Endodermal cell (in vitro differentiated cells): ENCODE data around the gene ACTMAP. TPM values are rescaled to one million over a fixed set of nuclear protein-coding genes. Genes with fewer than 3 reads are reported as not detected.
A peak's percentile ranks its signal among the peaks of the same experiment; 100 is the strongest.

Experiments
- DNase-seq: peaks from one replicate; pipeline ENCODE4 v3.0.0-alpha.2; 2017
- H3K27ac ChIP-seq: 2 replicates; pipeline ENCODE4 v1.5.1; 2013; ENCODE audit warnings: mild to moderate bottlenecking, low read depth, low read length, moderate library complexity
- H3K27me3 ChIP-seq: 2 replicates; pipeline ENCODE4 v1.6.1; 2013; ENCODE audit warnings: mild to moderate bottlenecking, low read length, moderate library complexity; ENCODE audit not compliant: insufficient read depth, control insufficient read depth, poor library complexity, severe bottlenecking
- H3K36me3 ChIP-seq: 2 replicates; pipeline ENCODE4 v1.7.0; 2013; ENCODE audit warnings: mild to moderate bottlenecking, low read length, moderate library complexity; ENCODE audit not compliant: control insufficient read depth, insufficient read depth
- H3K4me1 ChIP-seq: one replicate; pipeline ENCODE4 v1.7.0; 2013; ENCODE audit warnings: low read length; ENCODE audit not compliant: control insufficient read depth, insufficient read depth
- H3K4me3 ChIP-seq: 2 replicates; pipeline ENCODE4 v1.5.1; 2013; ENCODE audit warnings: mild to moderate bottlenecking, low read length, moderate library complexity
- H3K9ac ChIP-seq: 2 replicates; pipeline ENCODE4 v1.6.1; 2013; ENCODE audit warnings: mild to moderate bottlenecking, low read length, moderate library complexity; ENCODE audit not compliant: poor library complexity, severe bottlenecking; ENCODE audit errors: extremely low read depth
- H3K9me3 ChIP-seq: 2 replicates; pipeline ENCODE4 v1.6.1; 2013; ENCODE audit warnings: mild to moderate bottlenecking, low read length, moderate library complexity; ENCODE audit not compliant: control insufficient read depth
- H3K27ac Mint-ChIP-seq: 2 replicates; pipeline ENCODE4 v1.8.0; 2020; ENCODE audit warnings: mixed read lengths
- H3K27me3 Mint-ChIP-seq: 2 replicates; pipeline ENCODE4 v1.8.0; 2021; ENCODE audit warnings: mild to moderate bottlenecking, mixed read lengths; ENCODE audit not compliant: insufficient read depth
- H3K36me3 Mint-ChIP-seq: 2 replicates; pipeline ENCODE4 v1.8.0; 2020; ENCODE audit warnings: low read depth, mixed read lengths
- H3K4me1 Mint-ChIP-seq: 2 replicates; pipeline ENCODE4 v1.8.0; 2020; ENCODE audit warnings: mixed read lengths
- H3K4me3 Mint-ChIP-seq: 2 replicates; pipeline ENCODE4 v1.8.0; 2020; ENCODE audit warnings: mild to moderate bottlenecking, moderate library complexity, mixed read lengths
- H3K9me3 Mint-ChIP-seq: 2 replicates; pipeline ENCODE4 v1.8.0; 2020; ENCODE audit warnings: mild to moderate bottlenecking, mixed read lengths
- CTCF ChIP-seq: fragments of 200-600 bp; sonication (generic); conservative IDR thresholded peaks from 2 replicates; pipeline ENCODE4 v1.5.0; 2021; ENCODE audit warnings: antibody characterized with exemption, mild to moderate bottlenecking
- WGBS, 2 experiments: methylation state at CpG; one replicate each; pipeline versions ENCODE4 v1.1.5 to v1.1.7; 2013; ENCODE audit warnings: missing lambda C conversion rate in 2 of 2, mixed read lengths in 1 of 2; ENCODE audit not compliant: insufficient coverage in 1 of 2, insufficient read length in 1 of 2; 5-methylcytosine and 5-hydroxymethylcytosine counted together
- total RNA-seq, 2 donors: library from RNA; stranded (reverse); fragmentation: NEBNext Ultra II Directional in 1 of 2; extraction: Animal tissue kit (Norgen Biotek cat#: 25700) in 1 of 2; gene quantifications; 2 replicates in 1 of 2; 3 replicates in 1 of 2; pipeline ENCODE4 v1.2.1, GENCODE V29; 2021

The ACTMAP gene
- total RNA-seq, 2 donors from 2014 or later, result 26.0 to 34.3 TPM

- no peaks in the 10 kb centered on the region for H3K27me3 Mint-ChIP-seq
- no peaks in the 10 kb centered on the region for H3K4me1 ChIP-seq
- H3K9me3 Mint-ChIP-seq, result no peaks in the 10 kb centered on the region
- whole genome bisulfite sequencing, 2 experiments, result 5 to 7% methylated on average over 4 to 30 of the region's 31 CpGs
- peak overlapping the region; percentile 89 for H3K27ac Mint-ChIP-seq
- H3K9ac ChIP-seq, result peak overlapping the region; percentile 73
- H3K4me3 Mint-ChIP-seq, result peak overlapping the region; percentile 91
- no peaks in the 10 kb centered on the region for H3K27me3 ChIP-seq
- peak overlapping the region; percentile 94 for H3K4me3 ChIP-seq
- peak; percentile 98 for DNase-seq
- H3K4me1 Mint-ChIP-seq, result peaks cover 19% of the 10 kb centered on the region
- H3K36me3 ChIP-seq, result peaks cover 16% of the 10 kb centered on the region
- H3K27ac ChIP-seq, result peak overlapping the region; percentile 77
- H3K36me3 Mint-ChIP-seq, result peaks cover 25% of the 10 kb centered on the region
- peak; percentile 44 for TF ChIP-seq CTCF
- no peaks in the 10 kb centered on the region for H3K9me3 ChIP-seq
Measured at GRCh38 chr19:40714441-40715299, 35.6 kb downstream of the ACTMAP start.

GRCh38 chr19:40713939-40714338, 36.3 kb downstream of the ACTMAP start:
- H3K27me3 Mint-ChIP-seq, result no peaks in the 10 kb centered on the region
- TF ChIP-seq CTCF, result no peak
- Histone ChIP-seq H3K9ac (no peak overlapping the region), H3K4me3 (peak overlapping the region; percentile 94), H3K9me3 (no peaks in the 10 kb centered on the region), H3K4me1 (no peaks in the 10 kb centered on the region), H3K36me3 (peaks cover 22% of the 10 kb centered on the region), H3K27me3 (no peaks in the 10 kb centered on the region), H3K27ac (no peak overlapping the region)
- H3K9me3 Mint-ChIP-seq, result no peaks in the 10 kb centered on the region
- H3K4me3 Mint-ChIP-seq, result peak overlapping the region; percentile 91
- WGBS, 2 experiments, result 96% methylated on average over 8 of the region's 11 CpGs; no CpG with 5 or more reads in 1 of the 2 experiments
- peak overlapping the region; percentile 42 for H3K27ac Mint-ChIP-seq
- no peak for DNase-seq
- H3K4me1 Mint-ChIP-seq, result peaks cover 19% of the 10 kb centered on the region
- H3K36me3 Mint-ChIP-seq, result peaks cover 29% of the 10 kb centered on the region

- Mint-ChIP-seq H3K4me3 (no peak overlapping the region), H3K27ac (no peak overlapping the region), H3K4me1 (no peaks in the 10 kb centered on the region), H3K9me3 (no peaks in the 10 kb centered on the region), H3K36me3 (peaks cover 52% of the 10 kb centered on the region), H3K27me3 (no peaks in the 10 kb centered on the region)
- H3K4me3 ChIP-seq, result no peak overlapping the region
- 96 to 98% methylated on average over 4 to 5 of the region's 5 CpGs for WGBS, 2 experiments
- H3K27me3 ChIP-seq, result no peaks in the 10 kb centered on the region
- H3K9ac ChIP-seq, result no peak overlapping the region
- peaks cover 40% of the 10 kb centered on the region for H3K36me3 ChIP-seq
- DNase-seq, result no peak
- H3K4me1 ChIP-seq, result no peaks in the 10 kb centered on the region
- no peak overlapping the region for H3K27ac ChIP-seq
- H3K9me3 ChIP-seq, result no peaks in the 10 kb centered on the region
- TF ChIP-seq CTCF, result no peak
Measured at GRCh38 chr19:40709817-40710216, 40.5 kb downstream of the ACTMAP start.
